RWPE1 (cell line): ENCODE data around the gene FBF1.
"Not testable (repeated sequence)": the region's sequence is repeated elsewhere in the genome, so short reads cannot be mapped to it uniquely, and the experiment has no call there.

Source experiments
- CTCF ChIA-PET: fragments of 350-600 bp; sonication (Branson Sonifier 250); formaldehyde crosslinking; extraction: SDS; loops from one replicate; lab custom pipeline; 2021; lab: Yijun Ruan, JAX
- POLR2A ChIA-PET: fragments of 400-600 bp; formaldehyde crosslinking; extraction: SDS; loops from one replicate; lab custom pipeline; 2020; ENCODE audit warnings: antibody characterized with exemption; ENCODE audit not compliant: low non-redundant PET; lab: Yijun Ruan, JAX
- DNase-seq: peaks from one replicate; pipeline ENCODE4 v3.0.0; 2012; ENCODE audit warnings: low spot score
- H3K27ac ChIP-seq: fragments of 450-650 bp; 2 replicates; pipeline ENCODE4 v1.5.1; 2017
- TF ChIP-seq, protein P1 (sequence below): fragments of 450-650 bp; conservative IDR thresholded peaks from 2 replicates; pipeline ENCODE4 v1.5.1; 2017; ENCODE audit warnings: low read depth, mild to moderate bottlenecking

Gene FBF1

DNA sequence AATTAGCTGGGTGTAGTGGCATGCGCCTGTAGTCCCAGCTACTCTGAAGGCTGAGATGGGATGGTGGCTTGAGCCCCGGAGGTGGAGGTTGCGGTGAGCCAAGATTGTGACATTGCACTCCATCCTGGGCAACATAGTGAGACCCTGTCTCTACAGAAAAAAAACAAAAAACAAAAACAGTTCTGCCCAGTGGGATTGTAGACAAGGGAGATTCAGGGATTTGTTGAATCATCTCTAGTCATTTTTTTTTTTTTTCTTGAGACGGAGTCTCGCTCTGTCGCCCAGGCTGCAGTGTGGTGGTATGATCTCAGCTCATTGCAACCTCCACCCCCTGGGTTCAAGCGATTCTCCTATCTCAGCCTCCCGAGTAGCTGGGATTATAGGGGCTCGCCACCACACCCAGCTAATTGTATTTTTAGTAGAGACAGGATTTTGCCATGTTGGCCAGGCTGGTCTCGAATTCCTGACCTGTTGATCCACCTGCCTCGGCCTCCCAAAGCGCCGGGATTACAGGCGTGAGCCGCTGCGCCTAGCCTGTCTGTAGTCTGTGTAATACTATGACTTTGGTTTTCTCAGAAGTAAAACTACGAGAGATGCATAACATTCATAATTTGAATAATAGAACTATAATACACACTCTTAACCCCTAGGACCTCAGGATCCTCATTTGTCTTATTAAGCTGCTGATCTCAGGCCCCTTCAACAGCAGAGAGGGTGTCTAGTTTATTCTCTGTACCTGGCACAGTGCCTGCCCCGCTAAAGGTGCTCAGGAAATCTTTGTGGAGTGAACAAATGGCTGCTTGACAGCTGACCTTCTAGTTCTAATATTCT is 39.6 kb upstream of the FBF1 start:
- ChIA-PET CTCF (interaction anchor here (0.6 to 1.5 kb wide), 4 partner anchors 22 to 464 kb away, joined by 3 to 4 read pairs (median 4); partner anchors contain the start of gene TSEN54), POLR2A (interaction anchor here (0.6 kb wide), 1 partner anchor 79 kb away, joined by 3 read pairs; no protein-coding TSS in a partner anchor)
- TF ChIP-seq, protein P1, sequence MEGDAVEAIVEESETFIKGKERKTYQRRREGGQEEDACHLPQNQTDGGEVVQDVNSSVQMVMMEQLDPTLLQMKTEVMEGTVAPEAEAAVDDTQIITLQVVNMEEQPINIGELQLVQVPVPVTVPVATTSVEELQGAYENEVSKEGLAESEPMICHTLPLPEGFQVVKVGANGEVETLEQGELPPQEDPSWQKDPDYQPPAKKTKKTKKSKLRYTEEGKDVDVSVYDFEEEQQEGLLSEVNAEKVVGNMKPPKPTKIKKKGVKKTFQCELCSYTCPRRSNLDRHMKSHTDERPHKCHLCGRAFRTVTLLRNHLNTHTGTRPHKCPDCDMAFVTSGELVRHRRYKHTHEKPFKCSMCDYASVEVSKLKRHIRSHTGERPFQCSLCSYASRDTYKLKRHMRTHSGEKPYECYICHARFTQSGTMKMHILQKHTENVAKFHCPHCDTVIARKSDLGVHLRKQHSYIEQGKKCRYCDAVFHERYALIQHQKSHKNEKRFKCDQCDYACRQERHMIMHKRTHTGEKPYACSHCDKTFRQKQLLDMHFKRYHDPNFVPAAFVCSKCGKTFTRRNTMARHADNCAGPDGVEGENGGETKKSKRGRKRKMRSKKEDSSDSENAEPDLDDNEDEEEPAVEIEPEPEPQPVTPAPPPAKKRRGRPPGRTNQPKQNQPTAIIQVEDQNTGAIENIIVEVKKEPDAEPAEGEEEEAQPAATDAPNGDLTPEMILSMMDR = no peak
- peak overlapping the region; percentile 98 for H3K27ac ChIP-seq
- DNase-seq = no peak

DNA sequence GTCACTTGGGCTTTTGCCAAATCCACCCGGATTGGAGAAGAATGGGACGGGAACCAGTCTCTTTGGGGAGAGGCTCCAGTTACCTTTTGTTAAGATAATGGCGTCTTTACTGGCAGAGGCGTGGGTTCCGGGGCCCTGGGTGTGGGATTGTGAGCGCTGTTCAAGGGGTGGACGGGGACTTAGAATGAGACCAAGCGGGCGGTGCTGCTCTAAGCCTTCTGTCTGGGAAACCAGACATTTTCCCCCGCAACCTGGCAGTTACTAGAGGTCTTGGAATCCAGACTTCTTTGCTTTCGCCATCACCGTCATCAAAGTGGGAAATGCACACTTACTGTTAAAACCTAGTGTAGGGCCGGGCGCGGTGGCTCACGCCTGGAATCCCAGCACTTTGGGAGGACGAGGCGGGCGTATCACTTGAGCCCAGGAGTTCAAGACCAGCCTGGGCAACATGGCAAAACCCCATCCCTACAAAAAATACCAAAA is 38.9 kb upstream of the FBF1 start:
- TF ChIP-seq, protein P1 = no peak
- CTCF ChIA-PET = interaction anchor here (0.6 to 1.5 kb wide), 3 partner anchors 52 to 464 kb away, joined by 3 to 4 read pairs (median 4); partner anchors contain the start of gene TSEN54
- H3K27ac ChIP-seq = peak overlapping the region; percentile 98
- POLR2A ChIA-PET = no interaction called here
- no peak for DNase-seq

DNA sequence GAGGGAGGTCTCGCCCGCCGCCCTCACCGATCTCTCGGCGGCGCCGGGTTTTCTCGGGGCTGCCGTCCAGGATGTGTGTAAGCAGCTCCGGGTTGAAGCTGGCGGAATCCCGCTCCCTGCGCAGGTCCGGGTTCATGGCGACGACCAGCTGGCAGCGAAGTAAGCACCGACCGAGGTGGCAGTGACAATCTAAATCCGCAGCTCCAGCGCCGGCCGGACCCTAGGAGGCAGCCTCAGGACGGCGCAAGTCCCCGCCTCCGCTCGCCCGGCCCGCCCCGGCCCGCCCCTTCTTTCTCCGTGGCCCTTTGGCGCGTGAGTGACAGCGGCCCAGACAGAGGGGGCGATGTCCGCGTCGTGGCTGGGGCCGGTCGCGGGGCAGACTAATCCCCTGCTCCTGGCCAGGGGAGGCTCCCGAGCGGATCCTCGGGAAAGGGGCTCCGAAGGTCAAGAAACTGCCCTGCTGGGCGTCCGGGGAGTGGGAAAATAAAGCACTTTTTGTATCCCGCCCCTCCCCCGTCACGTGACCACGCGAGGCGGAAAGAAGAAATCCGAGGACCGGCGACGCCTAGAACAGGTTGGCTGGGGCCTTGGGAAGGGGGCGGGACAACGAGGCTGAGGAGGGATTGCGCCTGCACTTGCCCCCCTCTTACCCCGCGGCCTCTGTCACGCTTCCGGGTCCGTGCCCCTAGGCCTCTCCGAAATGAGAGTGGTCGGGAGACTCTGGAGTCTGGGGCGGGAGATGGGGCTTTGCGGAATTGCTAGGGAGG is 38.3 kb upstream of the FBF1 start, which contains the start of the genes ACOX1 and TEN1:
TSS of gene ACOX1 (minus strand) at position 229 of the 767 bp plus-strand sequence. CDS start at position 136, 93 bp downstream.
TSS of gene TEN1 (plus strand) at position 303 of the 767 bp plus-strand sequence. CDS start 6,953 bp downstream, outside the sequence.
- H3K27ac ChIP-seq = peak within 1 kb of the TSS; percentile 98
- ChIA-PET POLR2A (interaction anchor here (0.6 kb wide), 2 partner anchors 10 to 207 kb away, joined by 4 to 7 read pairs; no protein-coding TSS in a partner anchor), CTCF (interaction anchor here (0.5 to 0.6 kb wide), 3 partner anchors 19 to 1021 kb away, joined by 3 read pairs; no protein-coding TSS in a partner anchor)
- TF ChIP-seq, protein P1 = peak; percentile 59
- DNase-seq = peak; percentile 89

DNA sequence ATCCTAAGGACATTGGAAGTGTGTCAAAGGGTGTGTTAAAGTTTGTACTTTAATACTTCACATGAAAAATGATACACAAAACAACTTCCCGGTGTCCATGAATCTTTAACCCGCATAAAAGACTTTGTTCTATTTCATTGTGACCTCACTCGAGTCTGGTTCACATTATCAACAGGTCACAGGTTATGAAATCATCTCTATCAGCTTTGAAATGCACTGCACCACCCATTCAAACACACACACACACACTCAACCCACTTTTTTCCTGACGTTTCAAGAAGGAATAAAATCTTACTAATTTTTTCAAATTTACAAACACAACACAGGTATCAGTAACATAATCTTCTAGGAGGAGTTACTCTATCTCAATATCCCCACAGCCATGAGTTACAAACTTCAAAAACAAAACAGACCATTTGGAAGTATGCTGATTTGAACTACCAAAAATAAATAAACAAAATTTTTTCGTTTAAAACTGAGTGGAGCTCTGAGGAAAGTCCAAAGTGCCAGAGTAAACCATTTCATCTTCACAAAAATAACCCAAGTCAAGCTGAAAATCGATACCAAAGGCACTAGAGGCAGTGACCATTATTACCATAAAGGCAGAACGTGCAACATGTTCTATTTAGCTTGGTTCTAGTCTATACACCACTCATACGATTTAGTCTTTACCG is 35.5 kb upstream of the FBF1 start:
- DNase-seq = no peak
- CTCF ChIA-PET = interaction anchor here (0.6 kb wide), 2 partner anchors 10 to 71 kb away, joined by 3 to 4 read pairs; no protein-coding TSS in a partner anchor
- no peak overlapping the region for H3K27ac ChIP-seq
- TF ChIP-seq, protein P1 = no peak
- POLR2A ChIA-PET = no interaction called here

DNA sequence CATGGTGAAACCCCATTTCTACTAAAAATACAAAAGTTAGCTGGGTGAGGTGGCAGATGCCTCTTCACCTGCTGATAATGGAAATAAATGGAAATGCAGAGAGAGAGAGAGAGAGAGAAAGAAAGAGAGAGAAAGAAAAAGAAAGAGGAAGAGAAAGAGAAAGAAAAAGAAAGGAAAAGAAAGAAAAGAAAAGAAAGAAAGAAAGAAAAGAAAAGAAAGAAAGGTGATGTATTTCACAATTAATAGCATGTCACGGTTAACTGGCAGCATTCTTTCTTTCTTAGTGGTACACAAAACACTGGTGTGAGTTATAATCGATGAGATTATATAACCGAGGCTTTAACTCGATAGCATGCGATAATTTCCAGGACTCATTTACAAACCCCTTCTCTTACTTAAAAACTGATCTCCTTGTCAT is 34.9 kb upstream of the FBF1 start:
- TF ChIP-seq, protein P1 = no peak
- no peak for DNase-seq
- no peak overlapping the region for H3K27ac ChIP-seq
- POLR2A ChIA-PET = no interaction called here
- CTCF ChIA-PET = interaction anchor here (0.6 kb wide), 1 partner anchor 10 kb away, joined by 3 read pairs; no protein-coding TSS in a partner anchor

DNA sequence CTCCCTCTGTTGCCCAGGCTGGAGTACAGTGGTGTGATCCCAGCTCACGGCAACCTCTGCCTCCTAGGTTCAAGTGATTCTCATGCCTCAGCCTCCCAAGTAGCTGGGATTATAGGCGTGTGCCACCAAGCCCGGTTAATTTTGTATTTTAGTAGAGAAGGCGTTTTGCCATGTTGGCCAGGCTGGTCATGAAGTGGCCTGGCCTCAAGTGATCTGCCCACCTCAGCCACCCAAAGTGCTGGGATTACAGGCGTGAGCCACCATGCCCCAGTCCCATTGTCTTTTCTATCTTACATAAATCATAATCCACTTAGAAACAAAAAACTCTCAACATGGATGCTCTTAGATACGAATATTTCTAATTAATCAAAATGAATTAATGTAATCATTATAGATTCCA is 34.3 kb upstream of the FBF1 start:
- POLR2A ChIA-PET = not testable (repeated sequence)

More for the DNA sequence above, 34.3 kb upstream of the FBF1 start:
- DNase-seq, CTCF ChIA-PET, H3K27ac ChIP-seq: not testable (repeated sequence)
